Tibial nerve (tissue), 4 donors: ENCODE results near the gene AKAP6. TPM values are rescaled to one million over a fixed set of nuclear protein-coding genes. Genes with fewer than 3 reads are reported as not detected.

Source experiments
- DNase-seq, 2 donors: peaks; one replicate each; pipeline ENCODE4 v3.0.0-alpha.2; 2019; ENCODE audit warnings: low spot score in 2 of 2
- H3K27ac ChIP-seq, 4 donors: fragments of 200-600 bp; sonication (generic) in 3 of 4; one replicate each; pipeline ENCODE4 v1.5.1; 2017 to 2019; ENCODE audit warnings: mild to moderate bottlenecking in 1 of 4
- H3K27me3 ChIP-seq, 2 donors: fragments of 200-600 bp; sonication (generic) in 1 of 2; one replicate each; pipeline versions ENCODE4 v1.5.1 to v1.6.0; 2017 to 2019
- H3K36me3 ChIP-seq, 3 donors: fragments of 200-600 bp; sonication (generic); one replicate each; pipeline ENCODE4 v1.5.1; 2018 to 2019
- H3K4me1 ChIP-seq, 4 donors: fragments of 200-600 bp; sonication (generic) in 3 of 4; one replicate each; pipeline ENCODE4 v1.5.1; 2017 to 2019
- H3K4me3 ChIP-seq, 4 donors: fragments of 200-600 bp; sonication (generic) in 3 of 4; one replicate each; pipeline ENCODE4 v1.5.1; 2017 to 2019; ENCODE audit warnings: mild to moderate bottlenecking in 1 of 4, moderate library complexity in 1 of 4
- H3K9me3 ChIP-seq, 4 donors: fragments of 200-600 bp; sonication (generic) in 3 of 4; one replicate each; pipeline ENCODE4 v1.5.1; 2017 to 2019
- EP300 ChIP-seq, 2 donors: sonication (generic); formaldehyde crosslinking; IDR thresholded peaks; one replicate each; pipeline ENCODE4 v1.6.1; 2017; ENCODE audit warnings: antibody characterized with exemption in 2 of 2, mild to moderate bottlenecking in 1 of 2
- POLR2A ChIP-seq, 2 donors: fragments of 450-650 bp; IDR thresholded peaks; one replicate each; pipeline ENCODE4 v1.6.1; 2017; ENCODE audit warnings: antibody characterized with exemption in 2 of 2, mild to moderate bottlenecking in 2 of 2, moderate library complexity in 2 of 2
- WGBS, 2 donors: methylation state at CpG; one replicate each; pipeline ENCODE4 v1.1.5; 2018; 5-methylcytosine and 5-hydroxymethylcytosine counted together
- total RNA-seq, 4 donors: library from RNA; depleted of rRNA; stranded (reverse); fragments of >200 nt; gene quantifications; one replicate each; pipeline ENCODE4 v1.1.0, GENCODE V29; 2016
- TF ChIP-seq, protein P1 (sequence below), 5 experiments: fragments of 200-600 bp in 3 of 5; fragments of 450-650 bp in 2 of 5; sonication (generic) in 3 of 5; IDR thresholded peaks; one replicate each; pipeline ENCODE4 v1.5.1; 2016 to 2019; ENCODE audit warnings: antibody characterized with exemption in 5 of 5, mild to moderate bottlenecking in 3 of 5, moderate library complexity in 2 of 5

The AKAP6 gene
- total RNA-seq, 4 donors from 2014 or later = 2.1 to 10.7 (median 5.2) TPM

DNA sequence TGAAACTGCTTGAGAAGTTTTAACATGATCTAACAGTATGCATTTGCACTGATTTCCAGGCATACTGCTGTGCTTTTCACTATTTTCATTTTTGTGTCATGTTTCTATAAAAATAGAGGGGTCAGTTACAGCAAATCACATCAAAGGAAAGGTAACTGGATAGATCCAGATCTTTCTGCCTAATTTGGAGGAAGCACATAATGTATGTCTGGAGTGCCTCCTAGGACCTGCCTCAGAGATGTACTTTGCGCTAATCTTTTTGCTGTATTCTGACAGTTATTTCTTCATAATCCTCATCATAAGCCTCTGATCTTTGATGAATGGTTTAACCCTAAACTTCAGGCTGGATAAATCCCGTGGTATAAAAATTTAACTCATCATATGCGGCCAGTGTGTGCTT, 498.4 kb downstream of the AKAP6 start:
- DNase-seq = no peak
- 62 to 71% methylated on average over 3 of the region's 3 CpGs for WGBS, 2 donors
- TF ChIP-seq, protein P1, sequence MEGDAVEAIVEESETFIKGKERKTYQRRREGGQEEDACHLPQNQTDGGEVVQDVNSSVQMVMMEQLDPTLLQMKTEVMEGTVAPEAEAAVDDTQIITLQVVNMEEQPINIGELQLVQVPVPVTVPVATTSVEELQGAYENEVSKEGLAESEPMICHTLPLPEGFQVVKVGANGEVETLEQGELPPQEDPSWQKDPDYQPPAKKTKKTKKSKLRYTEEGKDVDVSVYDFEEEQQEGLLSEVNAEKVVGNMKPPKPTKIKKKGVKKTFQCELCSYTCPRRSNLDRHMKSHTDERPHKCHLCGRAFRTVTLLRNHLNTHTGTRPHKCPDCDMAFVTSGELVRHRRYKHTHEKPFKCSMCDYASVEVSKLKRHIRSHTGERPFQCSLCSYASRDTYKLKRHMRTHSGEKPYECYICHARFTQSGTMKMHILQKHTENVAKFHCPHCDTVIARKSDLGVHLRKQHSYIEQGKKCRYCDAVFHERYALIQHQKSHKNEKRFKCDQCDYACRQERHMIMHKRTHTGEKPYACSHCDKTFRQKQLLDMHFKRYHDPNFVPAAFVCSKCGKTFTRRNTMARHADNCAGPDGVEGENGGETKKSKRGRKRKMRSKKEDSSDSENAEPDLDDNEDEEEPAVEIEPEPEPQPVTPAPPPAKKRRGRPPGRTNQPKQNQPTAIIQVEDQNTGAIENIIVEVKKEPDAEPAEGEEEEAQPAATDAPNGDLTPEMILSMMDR (IDR thresholded peaks at IDR 0.05) = no peak
- TF ChIP-seq POLR2A (IDR thresholded peaks at IDR 0.05) (no peak), EP300 (IDR thresholded peaks at IDR 0.05) (no peak)
- peaks cover 0 to 30% (median 0%) of the 10 kb centered on the region in 4 donors for H3K4me1 ChIP-seq
- H3K27ac ChIP-seq = peak overlapping the region in 2 of 4 donors; percentile 42 to 75
- H3K36me3 ChIP-seq = no peaks in the 10 kb centered on the region
- no peak overlapping the region for H3K4me3 ChIP-seq
- H3K27me3 ChIP-seq = no peaks in the 10 kb centered on the region
- no peaks in the 10 kb centered on the region for H3K9me3 ChIP-seq

DNA sequence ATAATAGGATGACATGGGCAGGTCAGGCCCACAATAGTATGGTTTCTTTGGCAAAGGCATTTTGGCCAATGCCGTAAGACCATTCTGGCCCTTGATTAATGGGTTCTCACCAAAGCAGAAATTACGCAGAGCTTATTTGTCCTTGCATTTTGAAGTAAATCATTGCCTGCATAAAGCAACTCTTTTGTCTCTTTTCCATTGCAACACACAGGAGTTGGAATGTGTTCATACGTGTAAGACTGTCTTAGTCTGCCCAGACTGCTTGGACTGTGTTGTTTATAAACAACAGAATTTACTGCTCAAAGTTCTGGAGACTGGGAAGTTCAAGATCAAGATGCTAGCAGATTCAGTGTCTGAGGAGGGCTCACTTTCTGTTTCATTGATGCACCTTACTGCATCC, 506.8 kb downstream of the AKAP6 start:
- Histone ChIP-seq H3K4me1 (no peaks in the 10 kb centered on the region), H3K27ac (no peak overlapping the region), H3K27me3 (no peaks in the 10 kb centered on the region), H3K9me3 (no peaks in the 10 kb centered on the region), H3K36me3 (no peaks in the 10 kb centered on the region), H3K4me3 (no peak overlapping the region)
- no peak for DNase-seq
- no peak for TF ChIP-seq EP300 (IDR thresholded peaks at IDR 0.05)
- TF ChIP-seq POLR2A (IDR thresholded peaks at IDR 0.05) = no peak
- TF ChIP-seq, protein P1 (IDR thresholded peaks at IDR 0.05) = no peak
- WGBS, 2 donors = 71 to 81% methylated on average over 3 of the region's 3 CpGs

DNA sequence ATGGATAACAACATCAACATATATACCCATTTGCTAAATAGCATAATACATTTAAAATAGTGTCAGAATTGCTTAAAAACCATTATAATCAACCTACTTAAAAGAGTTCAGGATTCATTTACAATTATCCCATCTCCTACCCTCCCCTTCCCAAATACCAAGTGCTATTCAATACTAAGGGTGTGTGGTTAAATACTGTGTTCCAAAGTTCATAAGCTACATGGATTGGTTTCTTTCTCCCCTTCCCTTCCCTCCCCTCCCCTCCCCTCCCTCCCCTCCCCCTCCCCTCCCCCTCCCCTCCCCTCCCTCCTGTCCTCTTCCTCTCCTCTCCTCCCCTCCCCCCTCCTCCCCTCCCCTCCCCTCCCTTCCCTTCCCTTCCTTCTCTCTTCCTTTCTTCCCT, 512.6 kb downstream of the AKAP6 start:
- TF ChIP-seq POLR2A (IDR thresholded peaks at IDR 0.05) = no peak
- no peak for TF ChIP-seq EP300 (IDR thresholded peaks at IDR 0.05)
- TF ChIP-seq, protein P1 (IDR thresholded peaks at IDR 0.05) = no peak
- Histone ChIP-seq H3K9me3 (no peaks in the 10 kb centered on the region), H3K36me3 (no peaks in the 10 kb centered on the region), H3K27me3 (no peaks in the 10 kb centered on the region), H3K4me3 (no peak overlapping the region), H3K4me1 (no peaks in the 10 kb centered on the region), H3K27ac (no peak overlapping the region)
- DNase-seq = no peak

DNA sequence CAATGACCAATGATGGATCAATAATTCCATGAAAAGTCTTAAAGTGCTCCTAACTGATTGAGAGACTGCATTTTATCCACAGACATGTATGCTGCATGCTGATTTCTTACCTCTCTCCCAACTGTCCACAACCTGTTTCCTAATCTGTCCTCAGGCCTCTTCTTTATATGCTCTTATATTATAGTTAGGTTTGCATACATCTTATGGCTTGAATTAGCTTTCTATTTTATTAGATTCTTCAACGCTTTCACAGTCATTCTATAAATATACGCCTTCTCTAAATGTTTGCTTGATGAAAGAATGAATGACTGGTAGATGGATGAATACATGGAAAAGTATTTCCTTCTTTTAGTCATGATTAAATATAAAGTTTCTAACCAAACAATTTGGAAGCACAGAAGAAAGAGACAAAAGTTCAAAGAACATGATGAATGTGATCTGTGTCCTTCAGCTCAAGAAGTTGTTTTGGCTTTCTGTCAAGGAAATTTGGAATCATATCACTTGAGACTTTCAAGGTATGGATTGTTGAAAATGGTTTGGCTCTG, 517.8 kb downstream of the AKAP6 start:
- Histone ChIP-seq H3K27me3 (no peaks in the 10 kb centered on the region), H3K9me3 (no peaks in the 10 kb centered on the region), H3K4me3 (no peak overlapping the region), H3K4me1 (no peaks in the 10 kb centered on the region), H3K27ac (no peak overlapping the region), H3K36me3 (no peaks in the 10 kb centered on the region)
- TF ChIP-seq EP300 (IDR thresholded peaks at IDR 0.05) (no peak), POLR2A (IDR thresholded peaks at IDR 0.05) (no peak)
- TF ChIP-seq, protein P1 (IDR thresholded peaks at IDR 0.05) = no peak
- DNase-seq = no peak
- WGBS, 2 donors = 39 to 40% methylated on average over 2 of the region's 2 CpGs

DNA sequence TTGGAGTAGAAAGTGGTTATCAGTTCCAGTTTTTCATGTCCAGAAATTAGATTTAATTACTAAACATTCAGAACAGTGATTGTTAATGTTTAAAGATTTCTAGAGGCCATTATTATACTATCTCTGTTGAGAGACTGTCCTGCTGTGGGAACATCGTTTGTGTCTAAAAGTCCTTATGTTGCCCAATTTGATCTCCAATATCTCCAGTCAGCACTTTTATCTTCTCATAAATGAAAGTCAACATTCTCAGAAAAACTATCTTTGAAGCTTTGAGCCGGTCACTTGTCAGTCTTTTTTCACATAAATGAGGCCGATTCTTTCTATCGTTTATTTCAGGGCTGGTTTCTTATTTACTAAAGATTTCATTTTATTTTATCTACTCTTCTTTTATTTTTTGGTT, 518.8 kb downstream of the AKAP6 start:
- no peak overlapping the region for H3K27ac ChIP-seq
- H3K27me3 ChIP-seq = no peaks in the 10 kb centered on the region
- TF ChIP-seq POLR2A (IDR thresholded peaks at IDR 0.05) (no peak), EP300 (IDR thresholded peaks at IDR 0.05) (no peak)
- TF ChIP-seq, protein P1 (IDR thresholded peaks at IDR 0.05) = no peak
- no peak overlapping the region for H3K4me3 ChIP-seq
- no peak for DNase-seq
- WGBS, 2 donors = 94 to 95% methylated on average over 4 of the region's 4 CpGs
- no peaks in the 10 kb centered on the region for H3K36me3 ChIP-seq
- H3K4me1 ChIP-seq = no peaks in the 10 kb centered on the region
- H3K9me3 ChIP-seq = no peaks in the 10 kb centered on the region
